GM18951 (cell line): ENCODE data around the gene DHRS4L2.
A peak's percentile ranks its signal among the peaks of the same experiment; 100 is the strongest.
"Not testable (repeated sequence)": the region's sequence is repeated elsewhere in the genome, so short reads cannot be mapped to it uniquely, and the experiment has no call there.

Experiments
- POLR2A ChIP-seq: IDR thresholded peaks from 4 replicates; pipeline ENCODE4 v1.6.1; 2011; ENCODE audit warnings: mild to moderate bottlenecking; ENCODE audit not compliant: insufficient read length, insufficient read depth; ENCODE audit errors: extremely low read depth
- in situ Hi-C: fragments of 300-500 bp; cut with MboI; formaldehyde crosslinking; loops from one replicate; pipeline ENCODE4 v1.12.0; 2022; ENCODE audit warnings: low sequenced_read_pairs, mixed read lengths, inconsistent platforms; ENCODE audit not compliant: unreplicated experiment

DHRS4L2 gene

GRCh38 chr14:24011051-24011450, 22.3 kb downstream of the DHRS4L2 start:
- in situ Hi-C loops: no loop called here

GRCh38 chr14:24012726-24013273, 24.1 kb downstream of the DHRS4L2 start:
- in situ Hi-C loops: not testable (repeated sequence)

More at GRCh38 chr14:24011051-24011450, 22.3 kb downstream of the DHRS4L2 start:
- TF ChIP-seq POLR2A: no peak

- in situ Hi-C loops: no loop called here
- no peak for TF ChIP-seq POLR2A
Observed at GRCh38 chr14:24013654-24014514, 25.2 kb downstream of the DHRS4L2 start.

- in situ Hi-C loops: loop anchor here (5.0 kb wide), 1 partner anchor 43 kb away; no protein-coding TSS in a partner anchor
Observed at GRCh38 chr14:24015745-24016144, 27.0 kb downstream of the DHRS4L2 start.

- in situ Hi-C loops: loop anchor here (5.0 kb wide), 1 partner anchor 47 kb away; no protein-coding TSS in a partner anchor
Observed at GRCh38 chr14:24018978-24019377, 30.2 kb downstream of the DHRS4L2 start.

- in situ Hi-C loops: loop anchor here (5.0 kb wide), 1 partner anchor 48 kb away; no protein-coding TSS in a partner anchor
Observed at GRCh38 chr14:24019944-24020343, 31.2 kb downstream of the DHRS4L2 start.

GRCh38 chr14:24020520-24020919, 31.8 kb downstream of the DHRS4L2 start:
- in situ Hi-C loops: not testable (repeated sequence)

- in situ Hi-C loops: not testable (repeated sequence)
Observed at GRCh38 chr14:24024939-24025418, 36.2 kb downstream of the DHRS4L2 start.

- in situ Hi-C loops: not testable (repeated sequence)
Observed at GRCh38 chr14:24029687-24030086, 41.0 kb downstream of the DHRS4L2 start.

- in situ Hi-C loops: not testable (repeated sequence)
Observed at GRCh38 chr14:24031331-24031730, 42.6 kb downstream of the DHRS4L2 start.

- TF ChIP-seq POLR2A: no peak
- in situ Hi-C loops: no loop called here
Observed at GRCh38 chr14:24032727-24033418, 44.1 kb downstream of the DHRS4L2 start.

- in situ Hi-C loops: not testable (repeated sequence)
Observed at GRCh38 chr14:24035769-24036168, 47.0 kb downstream of the DHRS4L2 start.

GRCh38 chr14:24036169-24036962, 47.6 kb downstream of the DHRS4L2 start:
- in situ Hi-C loops: no loop called here
- TF ChIP-seq POLR2A: peak; percentile 41

- in situ Hi-C loops: not testable (repeated sequence)
Observed at GRCh38 chr14:24036963-24037657, 48.4 kb downstream of the DHRS4L2 start.
